Naive thymus-derived CD4-positive, alpha-beta T cell (primary cell): Measurements from ENCODE around the gene DOCK9. TPM values are rescaled to one million over a fixed set of nuclear protein-coding genes. Genes with fewer than 3 reads are reported as not detected.

Source experiments
- ATAC-seq: fragments of 150-1000 bp; cut with Tn5 transposase; 2 replicates; pipeline ENCODE4 v1.10.0; 2021; ENCODE audit warnings: mild to moderate bottlenecking, moderate library complexity
- CTCF ChIA-PET: fragments of 350-600 bp; sonication (Branson Sonifier 250); formaldehyde crosslinking; loops from one replicate; lab custom pipeline; 2021; ENCODE audit warnings: antibody characterized with exemption; lab: Charles Lee
- POLR2A ChIA-PET: fragments of 350-600 bp; sonication (Branson Sonifier 250); formaldehyde crosslinking; loops from one replicate; lab custom pipeline; 2021; ENCODE audit warnings: antibody characterized with exemption, inconsistent platforms; lab: Charles Lee
- DNase-seq, 9 donors: peaks; one replicate each; pipeline versions ENCODE4 v3.0.0 to v3.0.0-alpha.2; 2020 to 2022; ENCODE audit warnings: mixed read lengths in 1 of 9
- H3K27ac ChIP-seq: one replicate; pipeline ENCODE4 v1.7.0; 2013; ENCODE audit warnings: mild to moderate bottlenecking, low read depth, low read length, moderate library complexity
- H3K27me3 ChIP-seq, 2 donors: one replicate each; pipeline ENCODE4 v1.7.0; 2013; ENCODE audit warnings: low read length in 2 of 2, mild to moderate bottlenecking in 2 of 2, moderate library complexity in 2 of 2; ENCODE audit not compliant: control insufficient read depth in 2 of 2, insufficient read depth in 2 of 2
- H3K36me3 ChIP-seq, 3 experiments: 1 replicate in 2 of 3; 2 replicates in 1 of 3; pipeline ENCODE4 v1.7.0; 2013; ENCODE audit warnings: low read length in 3 of 3, mild to moderate bottlenecking in 3 of 3, moderate library complexity in 1 of 3; ENCODE audit not compliant: insufficient read depth in 3 of 3, control insufficient read depth in 2 of 3
- H3K4me1 ChIP-seq, 2 donors: one replicate each; pipeline ENCODE4 v1.7.0; 2013; ENCODE audit warnings: low read length in 2 of 2, mild to moderate bottlenecking in 2 of 2, moderate library complexity in 1 of 2; ENCODE audit not compliant: control insufficient read depth in 2 of 2, insufficient read depth in 2 of 2
- H3K4me3 ChIP-seq: 2 replicates; pipeline ENCODE4 v1.7.0; 2013; ENCODE audit warnings: mild to moderate bottlenecking, low read length
- H3K9me3 ChIP-seq, 3 experiments: 1 replicate in 2 of 3; 2 replicates in 1 of 3; pipeline ENCODE4 v1.7.0; 2013; ENCODE audit warnings: low read length in 3 of 3; ENCODE audit not compliant: control insufficient read depth in 2 of 3
- H3K27ac Mint-ChIP-seq, 9 donors: one replicate each; pipeline ENCODE4 v1.8.0; 2020 to 2022; ENCODE audit warnings: mixed read lengths in 9 of 9, mild to moderate bottlenecking in 8 of 9, moderate library complexity in 5 of 9, inconsistent platforms in 2 of 9
- H3K27me3 Mint-ChIP-seq, 5 donors: one replicate each; pipeline ENCODE4 v1.8.0; 2021 to 2022; ENCODE audit warnings: mixed read lengths in 5 of 5, mild to moderate bottlenecking in 1 of 5
- H3K36me3 Mint-ChIP-seq, 5 donors: one replicate each; pipeline ENCODE4 v1.8.0; 2020 to 2022; ENCODE audit warnings: mixed read lengths in 5 of 5, mild to moderate bottlenecking in 3 of 5, inconsistent platforms in 1 of 5
- H3K4me1 Mint-ChIP-seq, 7 donors: one replicate each; pipeline ENCODE4 v1.8.0; 2020 to 2022; ENCODE audit warnings: mixed read lengths in 7 of 7, mild to moderate bottlenecking in 3 of 7, inconsistent platforms in 1 of 7
- H3K4me3 Mint-ChIP-seq, 10 donors: one replicate each; pipeline ENCODE4 v1.8.0; 2020 to 2022; ENCODE audit warnings: mild to moderate bottlenecking in 10 of 10, mixed read lengths in 10 of 10, moderate library complexity in 6 of 10, inconsistent platforms in 2 of 10
- H3K9me3 Mint-ChIP-seq, 11 donors: one replicate each; pipeline ENCODE4 v1.8.0; 2020 to 2022; ENCODE audit warnings: mixed read lengths in 11 of 11, mild to moderate bottlenecking in 4 of 11, inconsistent platforms in 1 of 11, moderate library complexity in 1 of 11
- intact Hi-C, 2 donors: fragments of 100-400 bp; cut with micrococcal nuclease; formaldehyde crosslinking; loops; one replicate each; pipeline ENCODE4 v1.15.1; 2023
- polyA plus RNA-seq, 2 donors: library from polyadenylated mRNA; unstranded; fragments of 300-500 nt; fragmentation: Illumina TruSeq; gene quantifications; one replicate each; pipeline ENCODE4 v1.2.3, GENCODE V29; 2021
- total RNA-seq, 6 experiments: library from RNA in 5 of 6; stranded (reverse) in 5 of 6; gene quantifications; 1 replicate in 5 of 6; 2 replicates in 1 of 6; pipeline ENCODE4 v1.2.3 and lab custom pipeline; 2021 to 2026

DOCK9 gene
- total and polyA plus RNA-seq, 7 experiments from 2014 or later = 22.2 to 214 (median 122) TPM

- H3K27ac Mint-ChIP-seq = no peak overlapping the region
- H3K4me3 Mint-ChIP-seq = no peak overlapping the region
- peaks cover 0 to 46% (median 33%) of the 10 kb centered on the region in 5 donors for H3K36me3 Mint-ChIP-seq
- no peaks in the 10 kb centered on the region for H3K27me3 Mint-ChIP-seq
- intact Hi-C loops = no loop called here
- Histone ChIP-seq H3K36me3 (peaks cover 0 to 17% (median 0%) of the 10 kb centered on the region in 3 experiments), H3K4me1 (no peaks in the 10 kb centered on the region), H3K4me3 (no peak overlapping the region), H3K9me3 (no peaks in the 10 kb centered on the region), H3K27me3 (no peaks in the 10 kb centered on the region), H3K27ac (no peak overlapping the region)
- DNase-seq (no peak), ATAC-seq (no peak)
- POLR2A ChIA-PET = no interaction called here
- CTCF ChIA-PET = interaction anchor here (0.6 kb wide), 1 partner anchor 129 kb away, joined by 3 read pairs; no protein-coding TSS in a partner anchor
- H3K9me3 Mint-ChIP-seq = no peaks in the 10 kb centered on the region
- H3K4me1 Mint-ChIP-seq = peaks cover 4 to 55% (median 40%) of the 10 kb centered on the region in 7 donors
Measured at GRCh38 chr13:98954313-98954712, 23.6 kb downstream of the DOCK9 start.

GRCh38 chr13:98951266-98951665 is 26.6 kb downstream of the DOCK9 start:
- H3K27me3 Mint-ChIP-seq = no peaks in the 10 kb centered on the region
- Histone ChIP-seq H3K4me1 (peaks cover 0 to 13% of the 10 kb centered on the region in 2 donors), H3K27ac (no peak overlapping the region), H3K4me3 (no peak overlapping the region), H3K9me3 (no peaks in the 10 kb centered on the region), H3K36me3 (peaks cover 0 to 17% (median 0%) of the 10 kb centered on the region in 3 experiments), H3K27me3 (no peaks in the 10 kb centered on the region)
- intact Hi-C loops = no loop called here
- H3K27ac Mint-ChIP-seq = peak overlapping the region in 1 of 9 donors; percentile 5
- peaks cover 18 to 72% (median 55%) of the 10 kb centered on the region in 7 donors for H3K4me1 Mint-ChIP-seq
- ATAC-seq (no peak), DNase-seq (no peak)
- ChIA-PET CTCF (no interaction called here), POLR2A (interaction anchor here (0.9 to 1.1 kb wide), 3 partner anchors 13 to 110 kb away, joined by 3 read pairs; no protein-coding TSS in a partner anchor)
- H3K9me3 Mint-ChIP-seq = no peaks in the 10 kb centered on the region
- peaks cover 0 to 60% (median 40%) of the 10 kb centered on the region in 5 donors for H3K36me3 Mint-ChIP-seq
- no peak overlapping the region for H3K4me3 Mint-ChIP-seq

- H3K27me3 ChIP-seq = no peaks in the 10 kb centered on the region
- Mint-ChIP-seq H3K36me3 (peaks cover 0 to 65% (median 40%) of the 10 kb centered on the region in 5 donors), H3K4me3 (no peak overlapping the region), H3K9me3 (no peaks in the 10 kb centered on the region), H3K27ac (peak overlapping the region in 2 of 9 donors; percentile 23 to 37), H3K27me3 (no peaks in the 10 kb centered on the region), H3K4me1 (peaks cover 20 to 77% (median 61%) of the 10 kb centered on the region in 7 donors)
- no peak for DNase-seq
- intact Hi-C loops = no loop called here
- no peaks in the 10 kb centered on the region for H3K9me3 ChIP-seq
- ATAC-seq = no peak
- ChIA-PET CTCF (interaction anchor here (0.6 kb wide), 2 partner anchors 123 to 437 kb away, joined by 3 read pairs; no protein-coding TSS in a partner anchor), POLR2A (interaction anchor here (0.9 to 1.3 kb wide), 2 partner anchors 111 to 122 kb away, joined by 3 read pairs; no protein-coding TSS in a partner anchor)
- H3K4me1 ChIP-seq = peaks cover 0 to 13% of the 10 kb centered on the region in 2 donors
- no peak overlapping the region for H3K4me3 ChIP-seq
- H3K36me3 ChIP-seq = peaks cover 0 to 13% (median 0%) of the 10 kb centered on the region in 3 experiments
- no peak overlapping the region for H3K27ac ChIP-seq
Measured at GRCh38 chr13:98950705-98951104, 27.2 kb downstream of the DOCK9 start.

GRCh38 chr13:98947925-98948324 is 29.9 kb downstream of the DOCK9 start:
- H3K36me3 Mint-ChIP-seq = peaks cover 0 to 55% (median 23%) of the 10 kb centered on the region in 5 donors
- H3K4me1 Mint-ChIP-seq = peaks cover 22 to 85% (median 66%) of the 10 kb centered on the region in 7 donors
- H3K27me3 Mint-ChIP-seq = no peaks in the 10 kb centered on the region
- peak overlapping the region in 5 of 9 donors; percentile 33 to 84 (median 38) for H3K27ac Mint-ChIP-seq
- ChIA-PET CTCF (no interaction called here), POLR2A (interaction anchor here (0.5 kb wide), 1 partner anchor 1708 kb away, joined by 3 read pairs; no protein-coding TSS in a partner anchor)
- H3K4me3 Mint-ChIP-seq = peak overlapping the region in 2 of 10 donors; percentile 6 to 9
- no peaks in the 10 kb centered on the region for H3K9me3 ChIP-seq
- no peak for ATAC-seq
- H3K27me3 ChIP-seq = no peaks in the 10 kb centered on the region
- intact Hi-C loops = loop anchor here in 1 of 2 donors (2.0 kb wide), 1 partner anchor 15 kb away; no protein-coding TSS in a partner anchor
- H3K27ac ChIP-seq = no peak overlapping the region
- DNase-seq = no peak
- no peaks in the 10 kb centered on the region for H3K9me3 Mint-ChIP-seq
- no peak overlapping the region for H3K4me3 ChIP-seq
- H3K4me1 ChIP-seq = peaks cover 0 to 13% of the 10 kb centered on the region in 2 donors
- H3K36me3 ChIP-seq = no peaks in the 10 kb centered on the region

- Mint-ChIP-seq H3K36me3 (peaks cover 0 to 44% (median 19%) of the 10 kb centered on the region in 5 donors), H3K9me3 (no peaks in the 10 kb centered on the region), H3K4me1 (peaks cover 22 to 88% (median 67%) of the 10 kb centered on the region in 7 donors), H3K4me3 (no peak overlapping the region), H3K27me3 (no peaks in the 10 kb centered on the region), H3K27ac (peak overlapping the region in 8 of 9 donors; percentile 5 to 84 (median 56))
- H3K4me1 ChIP-seq = peaks cover 0 to 13% of the 10 kb centered on the region in 2 donors
- DNase-seq (no peak), ATAC-seq (no peak)
- ChIA-PET POLR2A (interaction anchor here (0.6 kb wide), 1 partner anchor 355 kb away, joined by 4 read pairs; no protein-coding TSS in a partner anchor), CTCF (no interaction called here)
- intact Hi-C loops = no loop called here
- H3K36me3 ChIP-seq = peaks cover 0 to 2% (median 0%) of the 10 kb centered on the region in 3 experiments
- H3K4me3 ChIP-seq = no peak overlapping the region
- H3K9me3 ChIP-seq = no peaks in the 10 kb centered on the region
- no peak overlapping the region for H3K27ac ChIP-seq
- H3K27me3 ChIP-seq = no peaks in the 10 kb centered on the region
Measured at GRCh38 chr13:98945863-98946605, 31.8 kb downstream of the DOCK9 start.

GRCh38 chr13:98944336-98944735 is 33.5 kb downstream of the DOCK9 start:
- ChIA-PET CTCF (interaction anchor here (0.6 kb wide), 1 partner anchor 111 kb away, joined by 3 read pairs; no protein-coding TSS in a partner anchor), POLR2A (interaction anchor here (0.6 kb wide), 1 partner anchor 117 kb away, joined by 3 read pairs; no protein-coding TSS in a partner anchor)
- Histone ChIP-seq H3K36me3 (peaks cover 0 to 2% (median 0%) of the 10 kb centered on the region in 3 experiments), H3K4me1 (peaks cover 0 to 13% of the 10 kb centered on the region in 2 donors), H3K27ac (no peak overlapping the region), H3K27me3 (no peaks in the 10 kb centered on the region), H3K4me3 (no peak overlapping the region), H3K9me3 (no peaks in the 10 kb centered on the region)
- peaks cover 20 to 87% (median 68%) of the 10 kb centered on the region in 7 donors for H3K4me1 Mint-ChIP-seq
- intact Hi-C loops = loop anchor here in 1 of 2 donors (5.0 kb wide), 1 partner anchor 33 kb away; the partner anchor contains the start of gene DOCK9
- ATAC-seq (no peak), DNase-seq (no peak)
- H3K36me3 Mint-ChIP-seq = peaks cover 0 to 30% (median 7%) of the 10 kb centered on the region in 5 donors
- H3K4me3 Mint-ChIP-seq = no peak overlapping the region
- H3K27ac Mint-ChIP-seq = peak overlapping the region in 1 of 9 donors; percentile 26
- H3K27me3 Mint-ChIP-seq = no peaks in the 10 kb centered on the region
- H3K9me3 Mint-ChIP-seq = no peaks in the 10 kb centered on the region
